ENCODE data around the gene NCAM1.

DNA sequence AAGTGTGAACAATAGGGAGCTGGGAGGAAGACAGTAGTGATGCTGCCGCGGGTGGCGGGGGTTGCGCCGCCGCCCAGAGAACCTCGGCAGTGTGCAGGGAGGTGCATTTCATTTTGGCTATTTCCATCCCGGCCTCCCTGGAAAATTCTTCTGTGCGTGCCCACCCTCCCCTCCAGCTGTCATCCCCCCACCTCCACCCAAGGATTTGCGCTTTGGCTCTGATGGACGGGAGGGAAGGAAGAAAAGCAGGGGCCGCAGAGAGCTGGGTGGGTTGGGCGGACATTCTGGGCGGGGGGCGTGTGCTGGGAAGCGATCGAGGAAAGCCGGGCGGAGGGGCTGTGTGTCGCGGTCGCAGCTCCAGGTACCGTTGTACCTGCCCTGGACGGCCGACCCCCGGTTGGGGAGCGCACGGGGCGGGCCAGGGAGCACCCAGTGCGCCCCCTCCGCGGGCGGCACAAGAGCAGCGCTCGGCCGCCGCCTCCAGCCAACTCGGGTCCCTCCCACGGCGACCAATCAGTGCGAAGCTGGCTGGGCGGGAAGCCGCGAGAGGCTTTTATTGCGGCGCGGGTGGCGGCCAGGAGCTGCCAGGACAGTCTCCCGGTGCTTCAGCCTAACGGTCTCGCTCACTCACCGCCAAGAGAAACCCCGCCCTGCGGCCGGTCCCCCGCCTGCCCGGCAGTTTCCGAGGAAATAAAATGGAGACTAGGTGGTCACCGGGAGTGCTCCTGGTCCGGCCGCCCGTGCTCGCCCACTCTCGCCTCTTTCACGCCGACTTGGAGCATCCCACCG, 1.6 kb downstream of the NCAM1 start:
- TF ChIP-seq CTCF (optimal IDR thresholded peaks at IDR 0.05 in 1 of 3, IDR thresholded peaks at IDR 0.05 in 1 of 3, conservative IDR thresholded peaks at IDR 0.05 in 1 of 3; ENCODE audit: extremely low read depth in 1 of 3, insufficient read depth in 2 of 3, low read length in 3 of 3) (no peak), EZH2 (IDR thresholded peaks at IDR 0.05; ENCODE audit: low read length) (no peak)
